Measurements from ENCODE around the gene UGP2.
A peak's percentile ranks its signal among the peaks of the same experiment; 100 is the strongest.
"Not testable (repeated sequence)": the region's sequence is repeated elsewhere in the genome, so short reads cannot be mapped to it uniquely, and the experiment has no call there.

The UGP2 gene

DNA sequence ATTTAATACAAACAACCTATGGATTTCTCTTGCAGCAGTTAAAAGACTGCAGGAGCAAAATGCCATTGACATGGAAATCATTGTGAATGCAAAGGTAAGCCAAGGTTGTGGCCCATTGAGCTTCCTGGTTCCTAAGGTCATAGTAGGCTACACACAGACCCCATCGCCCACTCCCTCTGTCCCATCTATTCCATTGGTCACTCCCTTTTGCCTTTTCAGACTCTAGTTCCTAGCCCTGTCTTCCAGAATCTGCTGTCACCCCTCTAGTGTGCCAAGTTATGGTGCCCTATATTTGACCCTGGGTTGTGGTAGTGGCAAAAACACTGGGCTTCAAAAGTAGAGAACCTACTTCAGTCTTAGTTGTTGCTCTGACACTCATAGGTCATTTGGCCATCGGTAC is 44.7 kb downstream of the UGP2 start:
- Mint-ChIP-seq H3K4me1 (ENCODE audit: low read depth) (peaks cover 26% of the 10 kb centered on the region), H3K27me3 (no peaks in the 10 kb centered on the region), H3K27ac (peak overlapping the region; percentile 50), H3K9me3 (ENCODE audit: low read depth) (no peaks in the 10 kb centered on the region), H3K36me3 (peaks cover 15% of the 10 kb centered on the region), H3K4me3 (no peak overlapping the region)

DNA sequence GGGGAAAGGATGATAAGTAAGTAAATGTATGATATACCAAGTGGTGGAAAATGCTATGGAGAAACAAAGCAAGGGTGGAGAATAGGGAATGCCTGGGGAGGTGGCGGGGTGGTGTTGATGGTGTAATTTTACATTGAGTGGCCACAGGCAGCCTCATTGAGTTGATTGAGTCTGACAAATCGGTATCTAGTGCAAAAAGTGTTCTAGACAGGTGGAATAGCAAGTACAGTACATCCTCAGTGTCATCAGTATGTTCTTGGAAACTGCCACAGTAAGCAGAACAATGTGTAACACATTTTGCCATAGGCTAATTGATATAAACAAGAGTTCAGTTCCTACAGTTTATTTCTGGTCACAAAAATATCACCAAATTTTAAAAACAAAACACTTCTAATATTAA is 46.4 kb downstream of the UGP2 start:
- no peaks in the 10 kb centered on the region for H3K27me3 Mint-ChIP-seq
- H3K4me1 Mint-ChIP-seq (ENCODE audit: low read depth) = peaks cover 10% of the 10 kb centered on the region
- peaks cover 16% of the 10 kb centered on the region for H3K36me3 Mint-ChIP-seq
- no peaks in the 10 kb centered on the region for H3K9me3 Mint-ChIP-seq (ENCODE audit: low read depth)
- H3K27ac Mint-ChIP-seq = peak overlapping the region; percentile 79
- no peak overlapping the region for H3K4me3 Mint-ChIP-seq

DNA sequence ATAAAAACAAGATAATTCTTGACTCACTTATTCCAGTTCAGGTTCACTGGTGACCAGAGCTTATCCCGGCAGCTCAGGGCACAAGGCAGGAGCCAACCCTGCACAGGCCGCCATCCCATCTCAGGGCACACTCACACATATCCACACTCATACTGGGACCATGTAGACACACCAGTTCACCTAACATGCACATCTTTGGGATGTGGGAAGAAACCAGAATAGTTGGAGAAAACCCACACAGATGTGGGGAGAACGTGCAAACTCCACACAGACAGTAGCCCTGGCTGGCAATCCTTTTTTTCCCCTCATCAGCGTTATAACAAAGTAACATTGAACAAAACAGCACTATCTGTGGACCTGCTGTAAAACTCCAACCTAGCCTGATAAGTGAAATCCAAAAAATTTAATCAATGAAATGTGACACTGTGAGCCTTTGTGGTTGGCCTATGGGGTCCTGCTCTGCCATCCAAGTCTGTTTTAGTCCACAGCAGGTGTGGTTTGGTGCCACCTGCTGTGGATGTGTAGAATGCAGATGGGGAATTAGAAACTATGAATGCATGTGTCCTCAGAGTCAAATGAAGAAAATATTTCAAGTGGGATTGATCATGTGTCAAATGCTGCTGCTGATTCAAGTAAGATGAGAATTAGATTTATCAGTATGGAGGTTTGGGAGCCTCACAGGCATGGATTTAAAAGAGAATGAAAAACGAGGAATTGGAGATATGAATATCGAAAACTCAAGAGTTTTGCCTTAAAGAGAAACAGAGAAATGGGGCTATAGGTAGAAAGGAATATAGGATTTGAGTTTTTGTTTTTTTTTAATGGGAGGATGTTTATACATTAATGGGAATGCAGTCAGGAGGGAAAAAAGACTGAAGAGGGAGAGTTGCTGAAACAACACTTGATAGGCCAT is 47.0 kb downstream of the UGP2 start:
- no peaks in the 10 kb centered on the region for H3K9me3 Mint-ChIP-seq (ENCODE audit: low read depth)
- H3K36me3 Mint-ChIP-seq = peaks cover 13% of the 10 kb centered on the region
- peak overlapping the region; percentile 70 for H3K27ac Mint-ChIP-seq
- peaks cover 9% of the 10 kb centered on the region for H3K4me1 Mint-ChIP-seq (ENCODE audit: low read depth)
- H3K27me3 Mint-ChIP-seq = no peaks in the 10 kb centered on the region
- no peak overlapping the region for H3K4me3 Mint-ChIP-seq

DNA sequence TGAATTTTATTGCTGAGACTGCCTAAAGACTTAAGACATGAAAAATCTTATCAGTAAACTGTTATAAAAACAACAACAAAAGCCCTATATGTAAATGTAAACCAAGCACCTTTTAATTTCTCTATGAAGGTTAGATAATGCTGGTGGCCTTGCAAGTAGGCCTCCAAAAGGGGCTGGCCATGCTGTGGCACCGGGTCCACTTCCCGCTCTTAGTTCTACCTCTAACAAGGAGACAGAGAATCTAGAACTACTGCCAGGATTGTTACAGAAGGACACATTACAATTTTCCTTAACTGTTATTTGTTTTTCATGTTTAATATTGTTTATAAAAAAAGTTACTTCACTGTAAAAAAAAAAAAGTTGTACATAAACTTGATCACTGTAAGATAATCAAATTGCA is 49.0 kb downstream of the UGP2 start:
- peak overlapping the region; percentile 50 for H3K27ac Mint-ChIP-seq
- no peaks in the 10 kb centered on the region for H3K27me3 Mint-ChIP-seq
- peaks cover 5% of the 10 kb centered on the region for H3K4me1 Mint-ChIP-seq (ENCODE audit: low read depth)
- no peak overlapping the region for H3K4me3 Mint-ChIP-seq
- peaks cover 7% of the 10 kb centered on the region for H3K36me3 Mint-ChIP-seq
- no peaks in the 10 kb centered on the region for H3K9me3 Mint-ChIP-seq (ENCODE audit: low read depth)

DNA sequence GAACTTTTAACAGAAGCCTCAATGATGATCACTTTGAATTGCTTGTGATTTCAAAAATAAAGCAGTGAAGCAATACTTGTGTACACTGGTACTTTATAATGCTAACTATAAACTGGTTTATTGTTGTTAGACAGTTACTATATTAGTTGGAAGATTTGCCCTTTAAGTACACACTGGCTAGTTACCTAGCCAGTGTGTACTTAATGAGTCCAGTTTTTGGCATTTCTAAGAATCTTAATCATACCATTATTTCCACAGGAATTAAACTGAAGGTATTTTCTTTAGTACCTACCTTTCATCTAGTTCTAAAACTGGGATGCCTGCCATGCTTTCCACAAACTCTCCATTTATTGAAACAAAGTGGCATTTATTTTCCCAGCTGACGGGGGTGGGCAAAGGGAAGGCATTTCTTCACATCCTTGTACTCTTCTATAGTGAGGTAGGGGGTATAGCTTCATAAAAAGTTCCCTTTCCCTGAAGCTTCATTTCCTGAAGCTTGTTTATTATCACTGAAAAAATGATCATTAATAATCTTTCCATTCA is 49.9 kb downstream of the UGP2 start:
- Mint-ChIP-seq H3K27me3 (no peaks in the 10 kb centered on the region), H3K4me3 (no peak overlapping the region), H3K9me3 (ENCODE audit: low read depth) (no peaks in the 10 kb centered on the region), H3K36me3 (peaks cover 7% of the 10 kb centered on the region), H3K4me1 (ENCODE audit: low read depth) (peaks cover 5% of the 10 kb centered on the region), H3K27ac (peak overlapping the region; percentile 68)

DNA sequence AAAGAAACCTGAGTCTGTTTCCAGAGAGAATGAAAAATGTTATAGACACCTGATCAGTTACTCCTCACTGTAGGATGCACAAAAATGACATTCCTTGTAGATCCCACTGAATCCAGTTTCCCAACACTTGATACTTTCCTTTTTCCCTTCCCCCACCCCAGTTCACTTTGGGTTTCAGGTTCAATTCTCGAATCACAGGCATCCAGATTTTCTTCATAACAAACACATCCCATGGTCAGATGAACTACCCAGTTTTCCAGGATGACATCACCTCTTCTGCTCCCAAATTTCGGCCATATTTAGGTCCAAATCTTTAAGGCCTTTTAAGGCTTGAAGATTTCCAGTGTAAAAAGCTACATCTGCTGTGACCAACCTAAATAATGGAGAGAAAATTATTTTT is 51.5 kb downstream of the UGP2 start:
- H3K4me1 Mint-ChIP-seq (ENCODE audit: low read depth) = peaks cover 5% of the 10 kb centered on the region
- H3K4me3 Mint-ChIP-seq = no peak overlapping the region
- no peaks in the 10 kb centered on the region for H3K27me3 Mint-ChIP-seq
- peak overlapping the region; percentile 64 for H3K27ac Mint-ChIP-seq
- H3K9me3 Mint-ChIP-seq (ENCODE audit: low read depth) = no peaks in the 10 kb centered on the region
- H3K36me3 Mint-ChIP-seq = peaks cover 2% of the 10 kb centered on the region

DNA sequence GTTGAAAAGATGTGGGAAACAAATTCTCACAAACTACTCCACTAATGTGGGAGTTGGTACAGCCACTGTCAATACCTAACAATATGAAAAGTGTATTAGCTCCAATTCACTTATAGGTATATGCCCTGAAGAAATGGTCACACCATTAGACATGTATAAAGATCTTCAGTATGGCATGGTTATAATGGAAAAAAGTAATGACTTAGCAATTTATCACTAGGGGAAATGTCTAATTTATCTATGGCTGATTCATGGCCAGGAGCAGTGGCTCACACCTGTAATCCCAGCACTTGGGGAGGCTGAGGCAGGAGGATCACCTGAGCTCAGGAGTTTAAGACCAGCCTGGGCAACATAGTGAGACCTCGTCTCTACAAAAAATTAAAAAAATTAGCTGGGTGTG is 52.5 kb downstream of the UGP2 start:
- no peaks in the 10 kb centered on the region for H3K4me1 Mint-ChIP-seq (ENCODE audit: low read depth)
- H3K36me3 Mint-ChIP-seq = peaks cover 5% of the 10 kb centered on the region
- no peak overlapping the region for H3K4me3 Mint-ChIP-seq
- no peaks in the 10 kb centered on the region for H3K9me3 Mint-ChIP-seq (ENCODE audit: low read depth)
- no peaks in the 10 kb centered on the region for H3K27me3 Mint-ChIP-seq
- H3K27ac Mint-ChIP-seq = peak overlapping the region; percentile 41

DNA sequence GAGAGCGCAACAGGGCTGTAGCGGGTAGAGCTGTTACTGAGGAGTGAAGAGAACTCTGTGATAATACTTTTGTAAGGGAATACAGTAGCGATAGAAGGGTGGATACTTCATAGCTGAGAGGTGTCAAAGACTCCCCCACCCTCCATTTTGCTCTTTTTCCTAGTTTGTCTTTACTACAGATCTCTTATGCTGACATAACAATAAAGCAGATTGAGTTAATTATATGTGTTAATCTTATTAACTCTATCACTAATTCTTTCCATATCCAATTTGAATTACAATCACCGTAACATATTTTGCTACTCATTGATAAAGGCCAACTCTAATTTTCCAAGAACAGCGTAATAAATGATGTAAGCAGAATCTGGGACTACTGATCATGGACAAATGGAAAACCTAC is 57.1 kb downstream of the UGP2 start:
- Mint-ChIP-seq H3K27me3 (no peaks in the 10 kb centered on the region), H3K36me3 (peaks cover 27% of the 10 kb centered on the region), H3K4me1 (ENCODE audit: low read depth) (peaks cover 11% of the 10 kb centered on the region), H3K9me3 (ENCODE audit: low read depth) (peaks cover 12% of the 10 kb centered on the region), H3K4me3 (no peak overlapping the region), H3K27ac (peak overlapping the region; percentile 70)

DNA sequence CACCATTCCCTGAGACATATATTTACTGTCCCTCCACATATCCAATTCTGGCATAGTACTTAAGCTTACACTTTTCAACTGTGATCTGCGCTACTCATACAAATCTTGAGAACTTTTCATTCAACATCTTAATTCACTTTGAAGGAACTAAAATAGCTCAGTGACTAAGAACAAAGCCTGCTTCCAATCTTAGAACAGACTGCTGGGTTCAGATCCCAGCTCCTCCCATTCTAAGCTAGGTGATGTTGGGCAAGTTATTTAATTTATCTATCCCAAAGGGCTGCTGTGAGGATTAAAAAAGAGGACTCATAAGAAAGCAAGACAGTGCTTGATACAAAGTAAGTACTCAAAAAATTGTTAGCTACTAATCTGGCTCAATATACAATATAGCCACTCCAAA is 57.9 kb downstream of the UGP2 start:
- no peaks in the 10 kb centered on the region for H3K27me3 Mint-ChIP-seq
- no peak overlapping the region for H3K27ac Mint-ChIP-seq
- H3K9me3 Mint-ChIP-seq (ENCODE audit: low read depth) = peaks cover 15% of the 10 kb centered on the region
- H3K4me3 Mint-ChIP-seq = no peak overlapping the region
- peaks cover 11% of the 10 kb centered on the region for H3K4me1 Mint-ChIP-seq (ENCODE audit: low read depth)
- peaks cover 29% of the 10 kb centered on the region for H3K36me3 Mint-ChIP-seq

DNA sequence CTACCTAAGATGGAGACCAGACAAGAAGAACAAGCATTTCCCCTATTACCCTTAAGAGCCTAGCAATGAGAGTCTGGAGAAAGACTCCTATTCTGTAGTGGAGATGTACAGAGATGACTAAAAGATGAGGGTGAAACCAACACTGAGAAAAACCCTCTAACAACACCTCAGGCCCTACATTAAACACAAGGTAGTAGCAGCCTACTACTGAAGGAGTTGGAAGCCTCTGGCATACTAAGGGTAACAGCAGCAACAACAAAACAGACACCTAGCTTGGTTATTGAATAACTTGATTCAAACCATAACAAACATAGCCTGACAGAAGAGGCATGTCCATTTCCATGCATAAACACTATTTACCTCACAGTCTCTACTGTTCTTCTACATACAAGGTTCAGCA is 60.5 kb downstream of the UGP2 start:
- Mint-ChIP-seq H3K9me3 (ENCODE audit: low read depth) (peaks cover 33% of the 10 kb centered on the region), H3K27me3 (no peaks in the 10 kb centered on the region), H3K27ac (no peak overlapping the region), H3K4me3 (no peak overlapping the region), H3K36me3 (peaks cover 47% of the 10 kb centered on the region), H3K4me1 (ENCODE audit: low read depth) (peaks cover 11% of the 10 kb centered on the region)

DNA sequence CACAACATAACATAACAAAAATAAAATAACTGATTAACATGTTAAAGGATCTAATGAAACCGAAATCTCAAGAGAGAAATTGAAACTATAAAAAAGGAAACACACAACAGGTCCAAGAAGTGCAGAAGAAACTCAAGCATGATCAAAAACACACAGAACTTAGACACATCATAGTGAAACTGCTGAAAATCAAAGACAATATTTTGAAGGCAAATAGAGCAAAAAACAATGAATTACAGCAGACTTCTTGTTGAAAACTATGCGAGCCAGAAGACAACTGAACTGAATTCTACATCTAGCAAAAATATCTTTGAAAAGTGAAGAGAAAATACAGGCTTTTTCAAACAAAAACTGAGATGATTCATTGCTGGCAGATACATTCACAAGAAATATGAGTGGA is 61.3 kb downstream of the UGP2 start:
- Mint-ChIP-seq H3K4me3 (no peak overlapping the region), H3K27me3 (no peaks in the 10 kb centered on the region), H3K9me3 (ENCODE audit: low read depth) (peaks cover 33% of the 10 kb centered on the region), H3K27ac (no peak overlapping the region), H3K36me3 (peaks cover 53% of the 10 kb centered on the region), H3K4me1 (ENCODE audit: low read depth) (peaks cover 11% of the 10 kb centered on the region)

DNA sequence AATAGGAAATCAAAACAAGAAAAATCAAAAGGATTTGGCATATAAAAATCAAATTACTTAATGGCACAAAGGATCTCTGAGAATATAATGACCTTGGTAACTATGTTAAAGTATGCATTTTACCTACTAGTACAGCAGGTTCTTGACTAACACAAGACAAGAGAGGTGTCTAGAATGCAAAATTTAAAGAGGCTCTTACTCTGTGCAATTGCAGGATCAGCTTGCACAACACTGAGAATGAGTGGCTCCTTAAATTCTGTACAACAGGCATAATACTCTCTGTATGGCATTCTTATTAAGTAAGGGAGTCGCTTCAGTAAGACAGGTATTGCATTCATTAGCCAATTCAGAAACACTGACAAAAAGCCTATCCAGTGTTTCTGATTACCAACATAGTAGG is 72.6 kb downstream of the UGP2 start:
- H3K4me3 Mint-ChIP-seq = no peak overlapping the region
- H3K9me3 Mint-ChIP-seq (ENCODE audit: low read depth) = no peaks in the 10 kb centered on the region
- H3K27me3 Mint-ChIP-seq = no peaks in the 10 kb centered on the region
- no peak overlapping the region for H3K27ac Mint-ChIP-seq
- no peaks in the 10 kb centered on the region for H3K4me1 Mint-ChIP-seq (ENCODE audit: low read depth)
- peaks cover 36% of the 10 kb centered on the region for H3K36me3 Mint-ChIP-seq

DNA sequence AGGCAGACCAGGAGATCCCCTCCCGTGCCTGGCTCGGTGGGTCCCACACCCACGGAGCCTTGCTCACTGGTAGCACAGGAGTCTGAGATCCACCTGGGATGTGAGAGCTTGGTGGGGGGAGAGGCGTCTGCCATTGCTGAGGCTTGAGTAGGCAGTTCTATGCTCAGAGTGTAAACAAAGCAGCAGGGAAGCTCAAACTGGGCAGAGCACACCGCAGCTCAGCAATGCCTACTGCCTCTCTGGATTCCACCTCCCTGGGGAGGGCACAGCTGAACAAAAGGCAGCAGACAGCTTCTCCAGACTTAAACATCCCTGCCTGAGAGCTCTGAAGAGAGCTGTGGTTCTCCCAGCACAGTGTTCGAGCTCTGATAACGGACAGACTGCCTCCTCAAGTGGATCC is 85.1 kb downstream of the UGP2 start:
- no peaks in the 10 kb centered on the region for H3K9me3 Mint-ChIP-seq (ENCODE audit: low read depth)
- peaks cover 34% of the 10 kb centered on the region for H3K36me3 Mint-ChIP-seq
- H3K4me3 Mint-ChIP-seq = no peak overlapping the region
- H3K27me3 Mint-ChIP-seq = no peaks in the 10 kb centered on the region
- H3K27ac Mint-ChIP-seq = no peak overlapping the region
- no peaks in the 10 kb centered on the region for H3K4me1 Mint-ChIP-seq (ENCODE audit: low read depth)

DNA sequence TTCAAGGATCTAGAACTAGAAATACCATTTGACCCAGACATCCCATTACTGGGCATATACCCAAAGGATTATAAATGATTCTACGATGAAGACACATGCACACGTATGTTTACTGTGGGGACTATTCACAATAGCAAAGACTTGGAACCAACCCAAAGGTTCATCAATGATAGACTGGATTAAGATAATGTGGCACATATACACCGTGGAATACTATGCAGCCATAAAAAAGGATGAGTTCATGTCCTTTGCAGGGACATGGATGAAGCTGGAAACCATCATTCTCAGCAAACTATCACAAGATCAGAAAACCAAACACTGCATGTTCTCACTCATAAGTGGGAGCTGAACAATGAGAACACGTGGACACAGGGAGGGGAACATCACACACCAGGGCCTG is 90.4 kb downstream of the UGP2 start:
- H3K4me1 Mint-ChIP-seq (ENCODE audit: low read depth); H3K4me3 Mint-ChIP-seq; H3K27ac Mint-ChIP-seq; H3K27me3 Mint-ChIP-seq; H3K9me3 Mint-ChIP-seq (ENCODE audit: low read depth): not testable (repeated sequence)
- peaks cover 41% of the 10 kb centered on the region for H3K36me3 Mint-ChIP-seq

All from activated naive CD8-positive, alpha-beta T cell (primary cell).